ENCODE measurements around the gene KCNH1. TPM values are rescaled to one million over a fixed set of nuclear protein-coding genes. Genes with fewer than 3 reads are reported as not detected.

The KCNH1 gene
- polyA plus RNA-seq, 1 of the 3 experiments (the other 2 are of a cell fraction) = 0.08 TPM

- Histone ChIP-seq H3K9ac (no peak overlapping the region), H3K9me3 (no peaks in the 10 kb centered on the region), H3K4me2 (no peak overlapping the region), H3K27me3 (ENCODE audit: insufficient read depth) (no peaks in the 10 kb centered on the region), H3K79me2 (ENCODE audit: insufficient read depth) (no peaks in the 10 kb centered on the region), H3K36me3 (replicated peaks in 1 of 2; ENCODE audit: control insufficient read depth in 1 of 2, insufficient read depth in 2 of 2, low read length in 1 of 2) (no peaks in the 10 kb centered on the region), H4K20me1 (ENCODE audit: insufficient read depth) (no peaks in the 10 kb centered on the region), H3F3A (replicated peaks; ENCODE audit: insufficient read depth) (no peaks in the 10 kb centered on the region), H3K9me2 (no peaks in the 10 kb centered on the region), H3K27ac (ENCODE audit: low read depth in 2 of 2, low read length in 1 of 2) (peak overlapping the region in 1 of 2 experiments; percentile 43; a peak in 1 of 4 replicates), H2AFZ (ENCODE audit: low read depth) (no peak overlapping the region), H3K4me1 (ENCODE audit: control insufficient read depth in 1 of 2, insufficient read depth in 2 of 2, low read depth in 1 of 2, low read length in 1 of 2) (peaks cover 0 to 10% of the 10 kb centered on the region in 2 experiments; a peak in 1 of 4 replicates), H3K4me3 (ENCODE audit: low read depth in 2 of 2, low read length in 1 of 2) (no peak overlapping the region)
- POLR2A ChIA-PET = no interaction called here
- WGBS (ENCODE audit: low lambda C conversion rate) = 0% methylated on average over 1 of the region's 1 CpG
- CTCF ChIA-PET = interaction anchor here (8.0 kb wide), 1 partner anchor 404 kb away, joined by 41 read pairs; the partner anchor contains the start of gene KCNH1
- DNase-seq = no peak
- TF ChIP-seq IRF3 (IDR thresholded peaks at IDR 0.05; ENCODE audit: low read depth, low read length) (no peak), GATA2 (CRISPR knock-in tag; IDR thresholded peaks at IDR 0.05) (peak; percentile 63), EP300 (IDR thresholded peaks at IDR 0.05; ENCODE audit: borderline replicate concordance in 1 of 2, low read depth in 1 of 2, low read length in 1 of 2) (peak in 1 of 2 experiments; percentile 42; a peak in 1 of 4 replicates)
These were observed 403.9 kb downstream of the KCNH1 start for GRCh38 chr1:210730023-210730422.

GRCh38 chr1:210728437-210729149 is 405.4 kb downstream of the KCNH1 start:
- Histone ChIP-seq H3K27ac (ENCODE audit: low read depth in 2 of 2, low read length in 1 of 2) (no peak overlapping the region), H3K79me2 (ENCODE audit: insufficient read depth) (no peaks in the 10 kb centered on the region), H3K27me3 (ENCODE audit: insufficient read depth) (no peaks in the 10 kb centered on the region), H3K36me3 (replicated peaks in 1 of 2; ENCODE audit: control insufficient read depth in 1 of 2, insufficient read depth in 2 of 2, low read length in 1 of 2) (no peaks in the 10 kb centered on the region), H3K4me2 (no peak overlapping the region), H3F3A (replicated peaks; ENCODE audit: insufficient read depth) (no peaks in the 10 kb centered on the region), H3K9me2 (no peaks in the 10 kb centered on the region), H2AFZ (ENCODE audit: low read depth) (no peak overlapping the region), H3K4me1 (ENCODE audit: control insufficient read depth in 1 of 2, insufficient read depth in 2 of 2, low read depth in 1 of 2, low read length in 1 of 2) (peaks cover 0 to 16% of the 10 kb centered on the region in 2 experiments; a peak in 1 of 4 replicates), H3K9me3 (no peaks in the 10 kb centered on the region), H3K4me3 (ENCODE audit: low read depth in 2 of 2, low read length in 1 of 2) (no peak overlapping the region), H3K9ac (no peak overlapping the region), H4K20me1 (ENCODE audit: insufficient read depth) (no peaks in the 10 kb centered on the region)
- WGBS (ENCODE audit: low lambda C conversion rate) = 24% methylated on average over 4 of the region's 4 CpGs
- POLR2A ChIA-PET = no interaction called here
- no peak for TF ChIP-seq USF1 (IDR thresholded peaks at IDR 0.05; ENCODE audit: borderline replicate concordance, low read depth)
- TF ChIP-seq TCF12 (IDR thresholded peaks at IDR 0.05) = no peak
- no peak for TF ChIP-seq GATA2 (CRISPR knock-in tag; IDR thresholded peaks at IDR 0.05)
- TF ChIP-seq MXI1 (IDR thresholded peaks at IDR 0.05; ENCODE audit: low read depth, low read length) = no peak
- no peak for TF ChIP-seq TEAD4 (IDR thresholded peaks at IDR 0.05; ENCODE audit: borderline replicate concordance, insufficient read depth)
- TF ChIP-seq SIN3A (IDR thresholded peaks at IDR 0.05; ENCODE audit: borderline replicate concordance, low read depth, low read length) = no peak
- no peak for TF ChIP-seq RCOR1 (IDR thresholded peaks at IDR 0.05; ENCODE audit: low read length)
- no peak for TF ChIP-seq MAX (IDR thresholded peaks at IDR 0.05; ENCODE audit: low read depth)
- no peak for TF ChIP-seq CHD2 (IDR thresholded peaks at IDR 0.05; ENCODE audit: low read length, partially characterized antibody)
- DNase-seq = no peak
- CTCF ChIA-PET = interaction anchor here (8.0 kb wide), 1 partner anchor 406 kb away, joined by 41 read pairs; the partner anchor contains the start of gene KCNH1
